Measurements from ENCODE around the gene ITGB7.
A peak's percentile ranks its signal among the peaks of the same experiment; 100 is the strongest.
"Not testable (repeated sequence)": the region's sequence is repeated elsewhere in the genome, so short reads cannot be mapped to it uniquely, and the experiment has no call there.

ITGB7 gene

DNA sequence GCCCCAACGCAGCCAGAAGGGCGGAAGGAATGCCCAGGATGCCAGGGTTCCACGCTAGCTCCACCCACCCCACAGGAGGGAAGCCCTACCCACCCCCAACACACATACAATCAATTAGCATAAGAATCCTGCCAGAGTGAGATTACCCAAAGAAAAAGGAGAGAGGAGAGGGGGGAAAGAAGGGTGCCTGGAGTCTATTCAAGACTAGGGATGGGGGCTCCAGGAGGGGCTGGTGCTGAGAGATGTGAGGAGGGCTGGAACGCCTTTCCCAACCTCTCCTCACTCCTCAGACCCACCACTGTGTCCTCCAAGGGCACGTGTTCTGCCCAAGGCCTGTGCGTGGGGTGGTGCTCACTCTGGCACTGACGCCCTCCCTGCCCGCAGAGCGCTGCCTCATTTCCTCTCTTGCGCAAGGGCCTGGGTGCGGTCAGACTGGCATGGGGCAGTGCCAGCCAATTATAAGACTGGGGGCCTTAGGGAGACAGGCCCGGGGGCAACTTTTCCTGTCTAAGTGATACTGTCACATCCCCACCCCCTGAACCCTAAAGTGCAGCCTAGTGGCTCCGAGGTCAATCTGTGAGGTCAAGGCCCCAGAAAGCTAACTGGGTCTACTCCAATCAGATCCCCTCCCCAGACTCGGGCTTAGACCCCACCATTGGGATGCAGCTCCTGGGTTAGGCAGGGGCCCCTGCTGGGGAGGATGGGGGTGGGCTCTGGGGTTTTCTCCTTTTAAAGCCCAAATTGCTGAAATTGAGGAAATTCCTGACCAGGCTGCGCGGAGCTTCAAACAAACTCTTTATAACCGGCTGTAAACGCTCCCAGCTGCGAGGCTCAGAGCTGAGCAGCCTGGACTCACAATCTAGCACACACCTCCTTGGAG, 10.2 kb upstream of the ITGB7 start:
- no peak for DNase-seq

DNA sequence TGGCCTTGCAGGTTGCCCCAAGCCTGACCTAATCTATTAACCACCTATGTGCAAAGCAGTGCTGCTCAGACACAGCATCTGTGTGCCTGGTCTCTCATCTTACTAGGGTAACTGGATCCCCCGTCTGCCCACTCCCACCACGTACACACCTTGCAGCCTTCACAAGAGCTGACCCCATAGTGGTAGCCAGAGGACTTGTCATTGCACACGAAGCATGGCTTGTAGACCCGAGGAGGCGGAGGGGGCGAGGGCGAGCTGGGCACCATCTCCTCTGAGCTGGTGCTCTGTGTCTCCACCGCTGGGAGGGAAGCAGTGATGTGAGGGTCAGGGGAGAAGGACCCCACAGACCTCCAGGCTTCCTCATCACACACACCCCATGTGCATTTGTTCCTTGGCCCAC, 8.4 kb upstream of the ITGB7 start:
- no peak for DNase-seq

DNA sequence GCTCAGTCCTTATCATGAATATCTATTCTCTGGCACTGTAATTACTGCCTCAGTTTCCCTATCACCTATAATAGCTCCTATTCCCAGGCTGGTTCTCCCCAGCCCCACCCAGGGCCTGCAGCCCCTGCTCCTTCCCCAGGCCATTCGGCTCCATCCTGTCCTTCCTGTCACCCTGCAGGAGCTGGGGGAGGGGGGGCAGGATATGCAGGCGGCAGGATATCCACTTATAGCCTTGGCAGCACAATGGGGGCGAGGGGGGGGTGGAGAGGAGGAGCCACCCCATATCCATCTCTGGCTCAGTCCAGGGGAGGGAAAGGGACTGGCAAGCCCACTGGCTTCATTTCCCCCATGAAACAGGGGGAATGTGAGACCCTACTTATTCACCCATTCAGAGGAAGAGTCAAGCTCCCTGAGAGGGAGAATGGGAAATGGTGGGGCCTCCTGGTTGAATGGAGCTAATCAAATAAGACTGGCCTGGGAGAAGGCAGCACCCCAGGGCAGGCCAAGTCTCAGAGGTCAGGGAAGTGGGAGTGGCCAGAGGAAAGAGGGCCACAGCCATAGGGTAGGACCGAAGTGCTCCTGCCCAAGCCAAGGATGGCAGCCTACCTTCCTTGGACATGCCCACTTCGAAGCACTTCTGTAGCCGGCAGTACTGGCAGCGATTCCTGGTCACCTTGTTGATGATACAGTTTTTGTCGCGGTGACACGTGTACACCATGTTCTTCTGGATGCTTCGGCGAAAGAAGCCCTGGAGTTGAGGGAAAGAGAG, 7.8 kb upstream of the ITGB7 start:
- DNase-seq, result no peak

DNA sequence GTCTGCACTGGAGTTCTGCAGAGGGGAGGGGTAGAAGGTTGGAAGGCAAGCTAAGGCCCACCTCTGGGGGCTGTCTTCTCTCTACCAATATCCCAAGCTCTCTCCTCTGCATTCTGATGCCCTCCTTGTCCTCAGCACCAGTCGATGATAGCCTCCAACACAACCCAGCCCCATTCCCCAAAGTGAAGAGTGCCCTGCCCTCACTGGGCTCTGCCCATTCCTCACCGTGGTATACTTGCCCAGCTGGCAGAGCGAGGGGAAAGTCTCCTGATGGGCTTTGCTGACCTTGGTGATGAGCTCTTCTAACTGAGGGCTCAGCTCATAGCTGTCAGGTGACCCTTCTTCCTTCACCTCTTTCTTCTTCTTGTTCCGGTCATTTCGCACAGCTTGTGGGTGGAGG, 7.2 kb upstream of the ITGB7 start:
- no peak for DNase-seq

DNA sequence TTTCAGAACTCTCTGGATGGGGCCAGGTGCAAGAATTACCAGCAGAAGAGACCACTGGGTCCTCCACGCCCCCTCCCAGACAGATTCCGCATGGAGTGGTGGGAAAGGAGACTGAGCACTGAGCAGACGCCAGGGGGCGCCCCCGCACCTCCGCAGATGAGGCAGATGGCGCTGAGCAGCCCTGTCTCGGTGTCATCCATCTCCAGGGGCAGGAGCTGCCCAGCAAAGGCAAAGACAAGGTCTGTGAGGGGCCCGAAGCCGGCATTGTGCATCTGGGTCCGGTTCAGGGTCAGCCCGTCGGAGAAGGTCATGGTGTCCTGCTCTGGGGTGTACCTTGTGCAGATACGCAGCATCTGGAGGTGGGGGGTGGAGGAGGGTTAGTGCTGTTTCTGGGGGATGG, 6.3 kb upstream of the ITGB7 start:
- DNase-seq, result peak; percentile 86

DNA sequence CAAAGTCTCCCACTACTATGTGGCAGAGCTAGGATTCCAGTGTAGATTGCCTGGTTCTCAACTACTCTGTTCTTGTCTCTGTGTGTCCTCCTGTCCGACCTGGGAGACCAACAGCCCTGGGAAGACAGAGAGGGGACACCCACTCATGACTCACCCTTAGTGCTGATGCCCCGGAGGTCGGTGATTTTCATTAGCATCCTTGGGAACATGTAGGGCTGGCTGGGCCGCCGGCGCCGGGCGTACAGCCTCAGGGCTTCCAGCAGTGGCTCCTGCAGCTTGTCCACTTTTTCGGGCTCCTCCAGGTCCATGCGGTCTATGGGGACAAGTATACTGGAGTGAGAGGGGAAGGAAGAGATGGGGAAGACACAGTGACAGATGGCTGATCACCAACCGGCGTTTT, 5.9 kb upstream of the ITGB7 start:
- DNase-seq, result no peak

DNA sequence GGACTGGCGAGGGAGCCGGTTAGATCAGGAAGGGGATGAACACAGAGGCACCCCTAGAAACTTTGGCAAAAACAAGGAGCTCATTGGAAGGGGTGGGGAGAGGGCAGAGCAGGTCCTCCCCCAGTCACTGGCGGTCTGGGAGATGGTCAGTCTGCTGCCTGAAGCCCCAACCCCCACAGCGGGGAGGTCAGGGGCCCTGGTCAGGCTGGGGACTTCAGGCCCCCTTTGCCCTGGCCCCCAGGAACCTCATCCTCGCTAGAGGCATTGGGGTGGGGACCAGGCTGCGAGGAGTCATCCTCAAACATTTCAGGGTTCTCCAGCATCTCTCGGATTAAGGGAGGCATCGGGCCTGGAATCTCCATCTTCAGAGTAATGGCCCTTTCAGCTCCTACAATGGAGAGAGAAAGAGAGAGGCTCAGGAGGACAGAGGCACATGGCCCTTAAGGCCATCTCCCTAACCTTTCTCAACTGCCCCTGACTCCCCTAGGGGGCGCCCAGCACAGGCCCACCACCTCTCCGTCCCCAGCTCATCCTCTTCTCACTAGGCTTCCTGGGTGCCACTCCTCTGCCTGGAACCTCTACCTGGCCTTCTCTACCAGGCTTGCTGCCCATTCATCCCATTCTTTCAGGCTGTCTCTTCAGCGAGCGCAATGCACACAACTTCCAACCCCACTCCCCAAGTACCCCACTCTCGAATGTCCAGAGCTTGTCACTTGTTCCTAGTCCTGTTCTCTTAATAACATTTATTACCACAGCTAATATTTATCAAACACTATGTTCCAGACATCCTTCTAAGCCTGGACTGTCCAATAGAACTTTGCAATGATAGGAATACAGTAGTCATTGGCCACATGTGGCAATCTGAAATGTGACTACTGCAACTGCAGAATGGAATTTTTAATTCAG, 4.7 kb upstream of the ITGB7 start:
- DNase-seq, result no peak

DNA sequence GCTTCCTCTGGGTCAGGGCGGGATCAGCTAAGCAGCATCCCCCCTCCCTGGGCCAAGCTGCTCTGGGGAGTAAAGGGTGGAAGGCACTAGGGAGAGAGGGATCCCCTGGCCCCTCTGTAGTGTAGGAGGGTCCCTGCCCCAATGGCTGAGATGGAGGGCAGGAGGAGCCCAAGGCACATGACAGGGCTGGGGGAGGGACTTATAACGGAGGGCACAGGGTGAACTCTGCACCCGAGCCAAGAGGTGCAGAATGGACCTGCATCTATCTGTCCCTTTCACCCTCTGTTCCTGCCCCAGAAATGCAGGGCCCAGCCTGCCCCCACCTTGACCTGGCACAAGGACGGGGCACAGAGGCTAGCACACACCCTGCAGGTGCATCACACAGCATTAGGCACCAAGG, 3.8 kb upstream of the ITGB7 start:
- DNase-seq, result no peak

DNA sequence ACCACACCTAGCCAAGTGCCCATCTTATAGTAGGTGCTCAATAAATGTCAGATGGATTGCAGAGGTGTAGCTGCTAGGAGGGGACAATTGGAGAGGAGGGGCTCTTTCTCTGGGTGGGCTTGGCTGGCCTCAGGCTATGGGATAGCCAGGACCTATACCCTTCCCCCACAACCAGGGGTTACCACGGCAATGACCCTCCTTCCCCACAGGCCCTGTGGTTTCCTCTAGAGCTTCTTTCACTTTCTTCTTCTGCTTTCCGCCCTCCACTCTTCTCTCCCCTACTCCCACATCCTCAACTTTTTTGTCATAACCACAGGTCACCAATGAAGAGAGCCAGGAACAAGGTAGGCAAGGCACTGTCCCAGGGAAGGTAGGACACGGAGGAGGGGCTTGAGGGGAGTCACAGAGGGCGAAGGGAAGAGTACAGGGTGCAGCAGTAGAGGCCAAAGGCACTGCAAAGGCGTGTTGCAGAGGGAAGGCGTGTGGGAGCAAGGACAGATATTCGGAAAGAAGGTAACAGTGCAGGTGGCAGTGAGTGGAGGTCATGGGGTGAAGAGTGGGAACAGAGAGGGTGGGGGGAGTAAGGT, 1.9 kb upstream of the ITGB7 start:
- DNase-seq, result no peak

DNA sequence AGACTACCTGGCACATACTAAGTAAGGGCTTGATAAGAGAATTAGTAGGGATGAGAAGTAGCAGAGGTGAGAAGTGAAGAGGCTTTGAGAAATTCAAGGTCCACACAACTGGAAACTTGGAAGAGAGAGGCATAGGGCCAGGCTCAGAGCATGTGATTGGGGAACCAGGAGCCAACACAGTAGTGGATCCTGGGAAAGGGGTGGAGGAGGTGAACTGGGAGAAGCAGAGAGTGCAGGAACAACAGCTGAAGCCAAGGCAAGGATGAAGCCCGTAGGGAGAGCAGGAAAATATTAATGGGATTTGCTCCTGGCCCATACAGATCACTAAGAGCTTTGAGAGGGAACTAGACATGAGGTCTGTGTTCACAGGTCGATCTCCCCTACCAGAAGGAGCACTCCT, 1.4 kb upstream of the ITGB7 start:
- no peak for DNase-seq

DNA sequence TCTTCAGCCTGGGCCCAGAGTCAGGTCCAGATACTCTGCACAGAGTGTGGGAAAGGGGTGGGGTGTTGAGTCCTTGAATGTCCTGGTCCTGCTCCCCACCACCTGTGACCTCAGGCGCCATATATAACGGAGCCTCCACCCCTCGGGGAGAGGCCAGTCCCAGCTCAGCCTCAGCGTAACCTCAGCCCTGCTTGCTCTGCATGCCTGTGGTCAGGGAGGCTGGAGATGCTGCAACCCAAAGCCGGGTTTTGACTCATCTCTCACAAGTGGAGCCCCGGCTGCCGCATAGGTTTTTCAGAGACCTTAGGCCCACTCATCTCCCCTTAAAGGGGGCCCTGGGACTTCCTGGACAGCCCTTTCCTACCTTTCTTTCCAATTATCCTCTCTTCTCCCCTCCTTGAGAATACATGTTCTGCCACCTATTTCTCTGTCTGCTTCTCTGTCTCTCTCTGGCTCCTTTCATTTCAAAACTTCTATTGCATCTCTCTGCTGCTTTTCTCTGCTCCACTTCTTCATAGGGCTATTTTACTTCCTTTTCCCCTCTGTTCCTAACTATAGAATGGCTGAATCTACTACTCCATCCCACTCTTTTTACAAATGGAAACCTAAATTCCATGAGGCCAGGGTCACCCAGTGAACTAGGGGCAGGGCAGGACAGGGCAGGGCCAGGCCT, 1.2 kb downstream of the ITGB7 start:
- DNase-seq, result peak; percentile 51

DNA sequence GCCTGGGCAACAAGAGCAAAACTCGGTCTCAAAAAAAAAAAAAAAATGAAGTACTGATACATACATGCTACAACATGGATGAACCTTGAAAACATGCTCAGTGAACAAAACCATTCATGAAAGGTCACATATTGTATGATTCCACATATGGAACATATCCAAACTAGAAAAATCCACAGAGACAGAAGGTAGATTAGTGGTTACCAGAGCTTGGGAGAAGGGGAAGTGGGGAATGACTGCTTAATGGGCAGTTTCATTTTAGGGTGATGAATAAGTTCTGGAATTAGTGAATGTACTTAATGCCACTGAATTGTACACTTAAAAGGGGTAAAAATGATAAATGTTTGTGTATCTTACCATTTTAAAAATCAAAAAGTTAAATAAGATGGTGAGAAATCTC, 2.7 kb downstream of the ITGB7 start:
- DNase-seq, result no peak

DNA sequence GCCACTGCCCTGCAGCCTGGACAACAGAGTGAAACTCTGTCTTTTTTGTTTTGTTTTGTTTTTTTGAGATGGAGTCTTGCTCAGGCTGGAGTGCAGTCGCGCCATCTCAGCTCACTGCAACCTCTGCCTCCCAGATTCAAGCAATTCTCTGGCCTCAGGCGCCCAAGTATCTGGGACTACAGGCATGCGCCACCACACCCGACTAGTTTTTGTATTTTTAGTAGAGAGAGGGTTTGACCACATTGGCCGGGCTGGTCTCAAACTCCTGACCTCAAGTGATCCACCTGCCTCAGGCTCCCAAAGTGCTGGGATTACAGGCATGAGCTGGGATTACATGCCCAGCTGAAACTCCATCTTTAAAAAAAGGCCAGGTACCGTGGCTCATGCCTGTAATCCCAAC, 4.7 kb downstream of the ITGB7 start:
- not testable (repeated sequence) for DNase-seq

DNA sequence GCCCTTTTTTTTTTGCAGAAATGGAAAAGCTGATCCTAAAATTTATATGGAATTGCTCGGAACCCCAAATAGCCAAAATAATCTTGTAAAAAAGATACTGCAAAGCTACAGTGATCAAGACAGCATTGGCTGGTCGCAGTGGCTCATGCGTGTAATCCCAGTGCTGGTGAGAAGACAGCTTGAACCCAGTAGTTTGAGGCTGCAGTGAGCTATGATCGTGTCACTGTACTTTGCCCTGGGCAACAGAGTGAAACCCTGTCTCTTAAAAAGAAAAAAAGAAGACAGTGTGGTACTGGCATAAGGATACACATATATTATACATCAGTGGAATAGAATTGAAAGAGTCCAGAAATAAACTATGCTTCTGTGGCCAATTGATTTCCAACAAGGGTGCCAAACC, 5.4 kb downstream of the ITGB7 start:
- no peak for DNase-seq

DNA sequence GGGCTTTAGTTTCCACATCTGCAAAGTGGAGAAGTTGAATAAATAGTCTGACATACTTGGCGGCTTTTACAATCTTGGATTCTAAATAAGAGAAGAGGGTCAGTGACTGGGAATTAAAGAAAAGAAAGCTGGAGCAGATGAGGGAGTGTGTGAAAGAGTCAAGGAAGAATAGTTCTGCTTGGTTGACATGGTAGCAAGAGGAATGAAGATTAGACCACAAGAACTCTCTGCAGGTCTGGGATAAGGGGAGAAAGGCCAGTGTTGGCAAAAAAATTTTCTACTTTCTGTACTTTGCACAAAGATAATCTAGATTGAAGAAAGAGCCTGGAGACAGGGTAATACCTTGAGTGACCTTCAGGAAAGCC, 5.9 kb downstream of the ITGB7 start:
- no peak for DNase-seq

DNA sequence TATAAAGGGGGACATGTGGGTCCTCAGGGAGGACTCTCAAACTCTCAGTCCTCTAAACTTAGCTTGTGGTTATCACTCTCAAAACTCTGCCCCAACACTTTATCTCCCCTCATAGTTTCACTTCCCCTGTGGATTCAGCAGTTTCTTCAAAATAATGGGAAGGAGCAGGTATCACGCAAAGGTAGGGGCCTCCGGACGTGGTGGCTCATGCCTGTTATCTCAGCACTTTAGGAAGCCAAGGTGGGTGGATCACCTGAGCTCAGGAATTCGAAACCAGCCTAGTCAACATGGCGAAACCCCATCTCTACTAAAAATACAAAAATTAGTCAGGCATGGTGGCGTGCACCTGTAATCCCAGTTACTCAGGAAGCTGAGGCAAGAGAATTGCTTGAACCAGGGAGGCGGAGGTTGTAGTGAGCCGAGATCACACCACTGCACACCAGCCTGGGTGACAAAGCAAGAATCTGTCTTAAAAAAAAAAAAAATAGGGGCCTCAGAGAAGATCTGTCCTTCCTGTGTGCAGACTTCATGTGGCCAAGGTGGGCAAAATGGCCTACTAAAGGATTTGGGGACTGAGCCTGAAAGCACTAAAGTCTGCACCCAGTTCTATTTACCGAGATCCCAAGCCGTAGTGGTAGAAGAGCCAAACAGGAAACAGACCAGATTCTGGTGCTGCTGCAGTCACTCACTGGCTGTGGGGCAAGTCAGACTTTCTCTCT, 6.4 kb downstream of the ITGB7 start:
- no peak for DNase-seq

DNA sequence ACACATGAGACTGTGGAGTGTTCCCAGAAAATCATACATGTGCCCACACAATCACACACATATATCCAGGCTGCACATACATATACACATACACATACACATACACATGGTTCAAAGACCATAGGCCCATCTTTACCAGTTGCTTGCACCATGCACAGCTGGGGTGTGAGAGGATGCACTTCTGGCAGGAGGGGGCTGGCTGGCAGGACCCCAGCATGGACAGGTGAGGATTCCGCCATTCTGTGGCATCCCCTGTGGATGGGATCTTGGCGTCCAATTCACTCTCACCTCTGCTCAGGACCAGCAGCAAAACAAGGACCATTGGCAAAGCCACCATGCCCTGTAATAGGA, 7.0 kb downstream of the ITGB7 start:
- no peak for DNase-seq

DNA sequence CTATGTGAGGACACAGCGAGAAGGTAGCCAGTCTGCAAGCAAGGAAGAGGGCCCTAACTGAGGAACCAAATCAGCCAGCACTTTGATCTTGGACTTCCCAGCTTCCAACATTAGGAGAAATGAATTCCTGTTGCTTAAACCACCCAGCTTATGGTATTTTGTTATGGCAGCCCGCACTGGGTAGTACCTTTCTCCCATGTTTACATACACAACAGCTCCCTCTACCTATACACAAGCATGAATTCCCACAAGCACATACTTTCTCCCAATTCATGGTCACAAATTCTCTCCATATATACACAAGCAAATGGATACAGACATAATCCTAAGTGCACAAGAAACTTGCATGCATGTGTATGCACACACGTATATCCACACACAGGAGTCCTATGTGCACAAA, 7.4 kb downstream of the ITGB7 start:
- no peak for DNase-seq

DNA sequence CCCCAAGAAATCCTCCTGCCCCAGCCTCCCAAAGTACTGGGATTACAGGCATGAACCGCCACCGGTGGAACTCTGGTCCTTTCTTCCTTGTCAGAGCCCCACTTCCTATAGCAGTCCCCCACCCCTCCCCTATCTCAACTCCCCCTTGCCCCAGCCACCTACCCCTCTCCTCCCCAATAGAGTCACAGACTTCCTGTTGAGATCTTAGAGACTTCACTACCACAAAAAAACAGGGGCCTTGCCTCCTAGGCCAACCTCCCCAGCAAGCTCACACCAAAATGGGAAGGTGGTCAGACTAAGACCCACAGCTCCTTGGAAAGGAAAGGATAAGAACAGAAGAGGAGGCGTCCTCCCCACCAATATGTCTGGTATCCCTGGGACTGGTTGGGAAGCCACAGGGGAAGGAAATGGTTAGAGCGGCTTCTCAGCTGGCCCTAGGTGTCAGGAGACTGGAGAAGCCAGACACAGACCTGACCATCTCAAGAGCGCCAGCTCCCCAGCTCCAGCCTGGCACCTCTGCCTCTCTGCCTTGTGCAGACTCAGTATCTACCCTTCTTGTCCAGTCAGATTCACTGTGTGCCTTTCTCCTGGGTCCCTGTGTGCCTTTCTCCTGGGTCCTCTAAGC, 8.5 kb downstream of the ITGB7 start:
- no peak for DNase-seq

DNA sequence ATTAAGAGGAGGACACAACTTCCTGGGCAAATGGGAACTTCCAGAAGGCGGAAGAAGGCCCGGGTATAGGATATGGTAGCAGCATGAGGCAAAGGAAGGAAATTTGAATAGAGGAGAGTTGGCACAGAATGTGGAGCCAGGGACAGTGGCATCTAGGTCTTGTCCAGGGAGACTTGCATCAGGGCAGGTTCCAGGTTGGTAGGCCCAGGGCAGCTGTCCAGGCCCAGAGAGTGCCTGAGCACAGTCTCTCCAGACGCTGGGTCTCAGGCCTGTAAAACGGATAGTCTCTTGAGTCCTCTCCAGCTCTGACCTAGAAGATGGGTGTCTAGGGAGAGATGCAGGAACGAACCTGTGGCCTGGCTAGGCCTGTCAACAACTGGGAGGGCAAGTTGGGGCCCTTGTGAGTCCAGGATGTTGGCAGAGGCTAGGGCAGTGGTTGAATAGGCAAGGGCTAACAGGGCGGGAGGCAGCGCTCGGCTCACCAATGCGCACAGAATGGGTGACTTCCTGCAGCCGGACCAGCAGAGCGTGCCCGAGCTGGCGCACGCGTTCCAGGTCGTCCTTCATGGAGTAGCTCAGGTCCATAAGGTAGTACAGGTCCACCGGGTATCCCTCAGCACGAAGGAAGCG, 9.9 kb downstream of the ITGB7 start:
- no peak for DNase-seq

DNA sequence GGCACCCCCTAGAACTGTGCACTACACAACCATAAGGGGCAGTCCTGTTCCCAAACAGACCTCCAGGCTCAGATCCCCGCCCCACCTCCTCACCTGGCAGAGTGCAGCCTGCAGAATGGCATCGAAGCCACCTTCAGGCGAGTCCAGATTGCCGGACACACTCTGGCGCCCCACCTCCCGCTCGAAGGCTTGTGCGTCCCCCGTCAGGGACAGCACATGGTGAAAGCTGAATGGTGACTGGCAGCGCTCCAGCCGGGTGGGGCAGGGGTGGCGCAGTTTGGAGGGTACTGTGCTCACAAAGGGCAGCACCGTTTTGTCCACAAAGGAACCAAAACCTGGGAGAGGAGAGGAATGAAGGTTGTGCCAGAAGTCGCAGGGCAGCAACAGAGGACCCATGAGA, 10.6 kb downstream of the ITGB7 start:
- DNase-seq, result no peak
